Umbilical cord (tissue), 2 donors: ENCODE data around the gene CLEC7A. TPM values are rescaled to one million over a fixed set of nuclear protein-coding genes. Genes with fewer than 3 reads are reported as not detected.

ENCODE experiments used
- DNase-seq: peaks from one replicate; pipeline ENCODE4 v3.0.0-alpha.2; 2015; ENCODE audit warnings: low spot score
- total RNA-seq: library from RNA; depleted of rRNA; stranded (reverse); fragments of >200 nt; gene quantifications from one replicate; pipeline ENCODE4 v1.2.3, GENCODE V29; 2014; ENCODE audit warnings: low replicate concordance; ENCODE audit not compliant: insufficient read depth

Gene CLEC7A
- 26.0 TPM for total RNA-seq

- DNase-seq = peak; percentile 66
Observed at GRCh38 chr12:10130042-10130441, at the start of gene CLEC7A. TSS of gene CLEC7A (minus strand) at chr12:10130199. CDS start at chr12:10130082, 117 bp downstream.

- no peak for DNase-seq
Observed at GRCh38 chr12:10179776-10180181, 49.8 kb upstream of the CLEC7A start.

DNA sequence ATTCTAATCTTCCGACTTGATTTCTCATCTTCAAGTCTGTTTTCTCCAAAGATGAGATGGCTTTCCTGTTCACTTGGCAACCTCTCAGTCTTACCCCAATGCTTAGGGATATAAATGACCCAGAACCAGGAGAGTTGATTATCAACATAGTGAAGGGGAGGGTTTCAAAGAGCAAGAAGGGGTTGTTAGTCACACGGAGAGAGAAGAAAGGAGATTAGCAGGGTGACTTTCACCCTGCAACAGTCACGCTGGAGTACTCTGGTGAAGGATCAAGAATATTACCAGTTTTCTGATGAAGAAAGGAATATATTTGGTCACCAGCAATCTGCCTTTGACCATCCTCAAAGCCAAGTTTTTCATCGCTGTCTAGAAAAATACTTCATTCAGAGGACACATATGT is 48.8 kb upstream of the CLEC7A start, which contains the start of gene TMEM52B:
TMEM52B (plus strand) TSS at position 212 of the 400 bp plus-strand sequence. CDS start 543 bp downstream, outside the sequence.
- DNase-seq = no peak

DNA sequence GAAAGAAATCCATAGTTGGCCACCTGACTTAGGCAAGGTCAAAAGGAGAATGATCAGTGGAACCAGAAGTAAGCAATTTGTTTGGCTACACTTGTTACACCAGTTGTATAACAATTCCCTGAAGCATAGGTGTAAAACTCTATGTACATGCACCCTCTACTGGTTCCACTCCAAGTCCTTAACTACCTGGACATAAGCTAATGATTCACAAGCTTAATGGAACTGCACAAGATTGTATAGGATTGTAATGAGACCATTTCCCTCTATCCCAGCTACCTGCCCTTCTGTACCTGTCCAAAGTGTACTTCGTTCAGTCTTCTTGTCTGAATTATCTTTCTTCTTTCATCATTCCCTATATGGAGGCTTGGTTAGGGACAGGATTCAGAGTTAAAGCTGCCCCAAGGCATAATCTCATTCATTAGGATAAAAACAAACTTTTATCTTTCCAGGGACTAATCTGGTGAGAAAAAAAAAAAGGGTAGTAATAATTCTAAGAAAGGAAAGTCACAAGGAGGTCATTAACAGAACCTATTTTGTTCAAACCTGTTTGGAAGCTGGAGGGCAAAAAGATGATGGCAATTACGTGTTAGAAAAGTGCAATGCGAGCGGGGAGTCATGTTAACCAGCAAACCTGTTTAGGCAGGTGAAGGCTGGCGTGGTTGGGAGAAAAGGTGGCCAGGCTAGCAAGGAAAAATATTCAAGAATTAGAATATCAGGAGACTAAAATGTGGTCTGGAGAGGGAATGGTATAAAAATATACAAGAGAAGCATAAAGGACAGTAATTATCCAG is 46.0 kb upstream of the CLEC7A start:
- DNase-seq = peak; percentile 66

- DNase-seq = no peak
Observed at GRCh38 chr12:10174986-10175614, 45.1 kb upstream of the CLEC7A start.

DNA sequence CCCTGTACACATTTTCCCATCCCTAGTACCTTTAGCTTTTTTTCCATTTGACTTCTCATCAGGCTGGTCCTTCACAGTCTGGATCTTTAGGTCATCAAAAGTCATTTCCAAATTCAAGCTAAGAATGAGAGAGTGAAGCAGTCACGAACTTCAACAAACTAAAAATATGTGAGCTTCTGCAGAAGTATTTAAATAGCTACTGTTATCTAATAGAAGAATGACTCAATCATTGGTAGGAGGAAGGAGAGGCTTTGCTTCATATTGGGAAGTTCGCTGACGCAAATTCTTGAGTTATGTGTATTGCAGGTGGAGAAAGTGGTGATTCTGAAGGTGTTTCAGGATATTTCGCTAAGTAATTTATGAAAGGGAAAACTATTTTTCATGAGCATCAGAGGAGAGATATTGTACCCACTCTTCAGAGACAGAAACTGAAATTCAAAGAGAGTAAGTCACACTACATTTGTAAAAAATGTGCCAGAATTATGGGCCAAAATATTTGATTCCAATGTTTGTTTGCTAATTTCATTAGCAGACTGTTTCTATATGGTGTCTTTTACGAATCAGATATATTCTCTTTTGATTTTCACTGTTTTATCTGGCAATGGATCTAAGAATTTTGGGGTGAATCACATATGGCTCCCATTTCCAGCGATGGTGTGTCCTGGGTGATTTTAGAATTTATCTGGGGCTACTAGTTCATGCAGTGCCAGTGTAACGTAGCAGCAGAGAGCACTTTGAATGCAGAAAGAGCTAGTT is 42.2 kb upstream of the CLEC7A start, which contains the start of gene OLR1:
OLR1 (minus strand) TSS at position 160 of the 756 bp plus-strand sequence; CDS start at position 105, 55 bp downstream.
- no peak for DNase-seq

DNA sequence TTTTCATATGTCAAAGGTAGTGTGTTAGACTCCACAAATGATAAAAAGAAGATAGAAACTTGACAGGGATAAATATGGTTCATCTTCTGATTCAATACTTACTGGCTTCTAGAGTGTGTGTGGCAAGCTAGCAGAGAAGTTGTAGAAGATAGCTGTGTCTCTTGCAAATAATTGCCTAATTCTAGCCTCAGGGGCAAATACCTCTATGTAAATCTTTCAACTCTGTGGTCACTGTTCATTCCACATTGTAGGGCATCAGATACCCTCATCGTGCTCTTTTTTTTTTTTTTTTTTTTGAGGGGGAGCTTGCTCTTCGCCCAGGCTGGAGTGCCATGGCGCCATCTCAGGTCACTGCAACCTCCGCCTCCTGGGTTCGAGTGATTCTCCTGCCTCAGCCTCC is 40.2 kb upstream of the CLEC7A start:
- DNase-seq = no peak

- no peak for DNase-seq
Observed at GRCh38 chr12:10169104-10169503, 39.1 kb upstream of the CLEC7A start.

DNA sequence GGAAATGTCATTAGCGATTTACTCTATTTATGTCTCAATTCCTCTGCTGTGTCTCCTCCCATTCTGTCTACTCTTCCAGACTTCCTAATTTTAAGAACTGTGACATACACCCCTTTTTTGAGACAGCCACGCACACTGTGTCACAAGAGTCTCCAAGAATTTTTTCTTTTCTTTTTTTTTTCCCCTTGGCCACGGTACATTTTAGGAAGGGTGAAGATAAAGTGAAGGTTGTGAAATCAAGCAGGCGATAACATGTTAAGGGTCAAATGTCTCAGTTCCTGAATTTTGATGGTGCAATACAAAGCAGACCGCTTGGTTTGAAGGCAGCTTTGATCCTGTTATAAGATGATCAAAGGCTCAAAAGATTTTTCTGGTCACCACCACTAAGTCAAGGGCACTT is 37.6 kb upstream of the CLEC7A start:
- DNase-seq = peak; percentile 50

DNA sequence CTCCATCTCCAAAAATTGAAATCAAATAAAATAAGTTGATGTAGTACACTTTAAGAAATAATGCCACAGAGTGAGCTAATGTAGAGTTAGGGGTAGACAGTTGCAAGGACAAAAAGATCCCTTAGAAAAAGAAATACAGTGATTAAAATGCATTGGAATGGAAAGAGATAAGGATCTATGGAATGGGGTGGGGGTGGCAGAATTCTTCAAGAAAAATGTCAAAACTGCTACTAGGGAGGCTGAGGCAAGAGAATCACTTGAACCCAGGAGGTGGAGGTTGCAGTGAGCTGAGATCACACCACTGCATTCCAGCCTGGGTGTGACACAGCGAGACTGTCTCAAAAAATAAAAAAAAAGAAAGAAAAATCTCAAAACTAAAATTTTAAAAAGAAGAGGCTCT is 35.4 kb upstream of the CLEC7A start:
- DNase-seq = no peak

- no peak for DNase-seq
Observed at GRCh38 chr12:10163084-10163483, 33.1 kb upstream of the CLEC7A start.

DNA sequence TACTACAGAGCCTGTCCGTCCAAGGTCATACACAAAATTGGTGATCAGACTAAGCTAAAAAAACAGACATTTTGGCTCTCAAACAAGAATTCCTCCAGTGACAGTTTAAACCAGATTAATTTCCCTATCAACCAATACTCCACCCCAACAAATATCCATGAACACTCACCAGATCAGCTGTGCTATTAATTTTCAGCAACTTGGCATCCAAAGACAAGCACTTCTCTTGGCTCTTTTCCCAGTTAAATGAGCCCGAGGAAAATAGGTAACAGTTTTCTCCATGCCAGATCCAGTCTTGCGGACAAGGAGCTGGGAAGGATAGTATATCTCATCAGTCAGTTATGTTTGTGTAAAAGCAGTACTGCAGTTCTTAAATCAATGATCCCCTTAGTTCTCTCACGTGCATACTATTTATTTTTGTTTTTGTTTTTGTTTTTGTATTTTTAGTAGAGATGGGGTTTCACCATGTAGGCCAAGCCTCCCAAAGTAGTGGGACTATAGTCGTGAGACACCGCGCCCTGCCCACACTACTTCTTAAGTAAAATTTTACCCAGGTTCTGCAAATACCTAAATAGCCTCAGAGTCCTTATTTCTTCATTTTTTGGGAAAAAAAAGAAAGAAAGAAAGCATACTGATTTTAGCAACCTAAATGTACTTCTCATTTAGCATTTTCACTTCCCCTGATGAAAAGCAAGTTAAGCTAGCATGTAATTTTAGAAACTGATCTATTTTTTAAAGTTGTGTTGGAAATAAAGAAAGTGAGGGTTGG is 30.8 kb upstream of the CLEC7A start:
- no peak for DNase-seq

- no peak for DNase-seq
Observed at GRCh38 chr12:10159280-10159679, 29.3 kb upstream of the CLEC7A start.

- DNase-seq = no peak
Observed at GRCh38 chr12:10158406-10158805, 28.4 kb upstream of the CLEC7A start.

GRCh38 chr12:10155966-10156365 is 26.0 kb upstream of the CLEC7A start:
- DNase-seq = no peak

DNA sequence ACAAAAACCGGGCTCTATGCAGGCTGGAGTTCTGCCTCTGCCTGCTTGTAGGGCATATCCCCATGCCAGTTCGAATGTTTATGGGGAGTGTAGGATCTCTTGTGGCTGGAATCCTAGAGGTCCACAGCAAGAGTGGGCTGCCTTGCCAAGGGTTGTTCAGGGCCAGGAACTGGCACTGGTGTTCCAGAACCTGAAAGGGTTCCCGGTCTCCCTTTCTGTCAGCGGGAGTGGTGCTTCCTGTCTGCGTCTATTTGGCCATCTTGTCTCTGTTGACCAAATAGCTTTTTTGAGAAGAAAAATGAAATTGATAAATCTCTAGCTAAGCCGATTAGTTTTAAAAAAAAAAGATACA is 24.1 kb upstream of the CLEC7A start:
- DNase-seq = no peak

- DNase-seq = peak; percentile 77
Observed at GRCh38 chr12:10153271-10154144, 23.5 kb upstream of the CLEC7A start.

DNA sequence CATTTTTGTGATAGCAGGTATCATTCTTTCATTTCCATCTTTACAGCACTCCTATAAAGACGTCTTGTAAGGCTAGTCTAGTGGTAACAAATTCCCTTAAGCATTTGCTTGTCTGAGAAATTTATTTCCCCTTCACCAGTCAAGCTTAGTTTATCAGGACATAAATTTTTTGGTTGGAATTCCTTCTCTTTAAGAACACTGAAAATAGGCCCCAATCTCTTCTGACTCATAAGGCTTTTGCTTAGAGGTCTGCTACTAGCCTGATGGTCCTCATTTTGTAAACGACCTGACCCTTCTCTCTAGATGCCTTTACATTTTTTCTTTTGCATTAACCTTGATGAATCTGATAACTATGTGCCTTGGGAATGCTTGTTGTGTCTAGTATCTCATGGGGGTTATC is 21.6 kb upstream of the CLEC7A start:
- no peak for DNase-seq

DNA sequence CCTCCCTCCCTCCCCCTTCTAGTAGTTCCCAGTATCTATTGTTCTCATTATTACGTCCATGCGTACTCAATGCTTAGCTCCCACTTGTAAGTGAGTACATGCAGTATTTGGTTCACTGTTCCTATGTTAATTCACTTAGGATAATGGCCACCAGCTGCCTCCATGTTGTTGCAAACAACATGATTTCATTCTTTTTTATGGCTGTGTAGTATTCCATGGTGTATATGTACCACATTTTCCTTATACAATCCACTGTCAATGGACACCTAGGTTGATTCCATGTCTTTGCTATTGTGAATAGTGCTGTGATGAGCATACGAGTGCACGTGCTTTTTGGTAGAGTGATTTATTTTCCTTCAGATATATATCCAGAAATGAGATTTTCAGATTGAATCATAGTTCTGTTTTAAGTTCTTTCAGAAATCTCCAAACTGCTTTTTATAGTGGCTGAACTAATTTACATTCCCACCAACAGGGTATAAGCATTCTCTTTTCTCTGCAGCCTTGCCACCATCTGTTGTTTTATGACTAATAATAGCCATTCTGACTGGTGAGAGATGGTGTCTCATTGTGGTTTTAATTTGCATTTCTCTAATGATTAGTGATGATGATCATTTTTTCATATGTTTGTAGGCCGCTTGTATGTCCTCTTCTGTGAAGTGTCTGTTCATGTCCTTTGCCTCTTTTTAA is 17.9 kb upstream of the CLEC7A start:
- no peak for DNase-seq
